HepG2 (cell line): ENCODE measurements around the gene PHF19. TPM values are rescaled to one million over a fixed set of nuclear protein-coding genes. Genes with fewer than 3 reads are reported as not detected.

Source experiments
- ATAC-seq: fragments of 200-7000 bp; cut with Tn5 transposase; 3 replicates; pipeline ENCODE4 v1.9.1; 2020; ENCODE audit warnings: mild to moderate bottlenecking, moderate library complexity
- BruUV-seq: library from RNA; stranded (reverse); fragments of 400-500 nt; replicated peaks from 2 replicates; lab custom pipeline; 2021; lab: Mats Ljungman, UMichigan
- CTCF ChIA-PET: fragments of 300-600 bp; formaldehyde crosslinking; extraction: SDS; loops from one replicate; lab custom pipeline; 2021; ENCODE audit warnings: low total read pairs, inconsistent platforms, low intra/inter-chr PET ratio; lab: Yijun Ruan, JAX
- POLR2A ChIA-PET: fragments of 350-600 bp; sonication (Branson Sonifier 250); formaldehyde crosslinking; loops from one replicate; lab custom pipeline; 2020; ENCODE audit warnings: antibody characterized with exemption, inconsistent platforms; lab: Yijun Ruan, JAX
- DNase-seq: peaks from one replicate; pipeline ENCODE4 v3.0.0-alpha.2; 2015; ENCODE audit warnings: low spot score
- FAIRE-seq: peaks from 3 replicates; lab custom pipeline; 2011; peaks lifted over from hg19 to GRCh38; lab: Jason Lieb, UNC
- H2AFZ ChIP-seq: one replicate; pipeline ENCODE4 v1.6.1; 2011; ENCODE audit warnings: low read length, inconsistent platforms
- H3K27ac ChIP-seq: fragments of 300-600 bp; 3 replicates; pipeline ENCODE4 v1.8.0; 2011; ENCODE audit warnings: mixed run types, mild to moderate bottlenecking, mixed read lengths, low read length, inconsistent platforms; ENCODE audit not compliant: insufficient read depth; ENCODE audit errors: extremely low read length
- H3K27me3 ChIP-seq, 2 experiments: fragments of 200-600 bp in 1 of 2; 2 replicates in 1 of 2; 3 replicates in 1 of 2; pipeline versions ENCODE4 v1.6.0 to v1.8.0; 2011; ENCODE audit warnings: low read length in 2 of 2, mild to moderate bottlenecking in 2 of 2, moderate library complexity in 2 of 2, inconsistent platforms in 1 of 2; ENCODE audit not compliant: insufficient read depth in 2 of 2, control insufficient read depth in 1 of 2
- H3K36me3 ChIP-seq, 2 experiments: fragments of 200-600 bp in 1 of 2; replicated peaks in 1 of 2; 2 replicates in 1 of 2; 3 replicates in 1 of 2; pipeline versions ENCODE4 v1.5.1 to v1.8.0; 2011; ENCODE audit warnings: low read length in 2 of 2, inconsistent platforms in 1 of 2; ENCODE audit not compliant: insufficient read depth in 2 of 2, control insufficient read depth in 1 of 2
- H3K4me1 ChIP-seq: 2 replicates; pipeline ENCODE4 v1.5.1; 2012; ENCODE audit warnings: low read length, inconsistent platforms; ENCODE audit not compliant: insufficient read depth
- H3K4me2 ChIP-seq: 2 replicates; pipeline ENCODE4 v1.6.0; 2011; ENCODE audit warnings: low read depth, low read length, inconsistent platforms
- H3K4me3 ChIP-seq, 3 experiments: fragments of 200-600 bp in 1 of 3; sonication (generic), shearing (Covaris generic) in 1 of 3; replicated peaks in 1 of 3; 2 replicates each; pipeline ENCODE4 v1.5.1; 2011 to 2016; ENCODE audit warnings: low read length in 3 of 3, inconsistent platforms in 2 of 3, low read depth in 2 of 3, mild to moderate bottlenecking in 2 of 3, control low read depth in 1 of 3, mixed read lengths in 1 of 3; ENCODE audit not compliant: insufficient read depth in 1 of 3
- H3K79me2 ChIP-seq: one replicate; pipeline ENCODE4 v1.6.1; 2011; ENCODE audit warnings: low read length, inconsistent platforms; ENCODE audit not compliant: insufficient read depth
- H3K9ac ChIP-seq: 2 replicates; pipeline ENCODE4 v1.6.0; 2011; ENCODE audit warnings: mild to moderate bottlenecking, low read depth, low read length, inconsistent platforms; ENCODE audit not compliant: insufficient read depth
- H3K9me3 ChIP-seq: 2 replicates; pipeline ENCODE4 v1.5.1; 2012; ENCODE audit warnings: mild to moderate bottlenecking, low read length
- H4K20me1 ChIP-seq: 2 replicates; pipeline ENCODE4 v1.6.0; 2011; ENCODE audit warnings: inconsistent platforms, mild to moderate bottlenecking, low read length, moderate library complexity; ENCODE audit not compliant: insufficient read depth
- ATF7-NPFF ChIP-seq: sonication (generic); formaldehyde crosslinking; IDR thresholded peaks from 2 replicates; pipeline ENCODE4 v1.8.1; 2023; ENCODE audit warnings: mild to moderate bottlenecking, low read depth, missing genetic modification reagents, moderate library complexity
- GZF1 ChIP-seq: sonication (generic); formaldehyde crosslinking; IDR thresholded peaks from 2 replicates; pipeline ENCODE4 v1.5.1; 2020; ENCODE audit warnings: mild to moderate bottlenecking, missing genetic modification reagents
- IRF2 ChIP-seq: IDR thresholded peaks from 2 replicates; pipeline ENCODE4 v1.6.1; 2018; ENCODE audit warnings: missing genetic modification reagents, missing compliant biosample characterization
- LBX2 ChIP-seq: sonication (generic); formaldehyde crosslinking; IDR thresholded peaks from 2 replicates; pipeline ENCODE4 v1.5.0; 2020; ENCODE audit warnings: missing genetic modification reagents, mild to moderate bottlenecking, borderline replicate concordance
- NFIB ChIP-seq: sonication (generic); formaldehyde crosslinking; IDR thresholded peaks from 2 replicates; pipeline ENCODE4 v1.9.0; 2021; ENCODE audit warnings: missing genetic modification reagents, mild to moderate bottlenecking, borderline replicate concordance
- NR2F6 ChIP-seq, 2 experiments: IDR thresholded peaks; 2 replicates each; pipeline ENCODE4 v1.6.1; 2016; ENCODE audit warnings: antibody characterized with exemption in 1 of 2, mild to moderate bottlenecking in 1 of 2
- SNRNP70 ChIP-seq: fragments of 200-400 bp; formaldehyde crosslinking; IDR thresholded peaks from 2 replicates; pipeline ENCODE4 v1.6.1; 2017; ENCODE audit warnings: mild to moderate bottlenecking, low read depth, low read length, moderate library complexity
- ZNF10 ChIP-seq: sonication (generic); formaldehyde crosslinking; IDR thresholded peaks from 2 replicates; pipeline ENCODE4 v1.4.0; 2020; ENCODE audit warnings: mild to moderate bottlenecking, low read depth, missing genetic modification reagents, borderline replicate concordance
- ZNF251 ChIP-seq: sonication (generic); formaldehyde crosslinking; IDR thresholded peaks from 2 replicates; pipeline ENCODE4 v1.9.0; 2021; ENCODE audit warnings: mild to moderate bottlenecking, missing genetic modification reagents
- ZNF563 ChIP-seq: sonication (generic); formaldehyde crosslinking; IDR thresholded peaks from 2 replicates; pipeline ENCODE4 v1.8.0; 2022; ENCODE audit warnings: mild to moderate bottlenecking, moderate library complexity, missing genetic modification reagents
- ZNF749 ChIP-seq: sonication (generic); formaldehyde crosslinking; IDR thresholded peaks from 2 replicates; pipeline ENCODE4 v1.8.0; 2022; ENCODE audit warnings: mild to moderate bottlenecking, missing genetic modification reagents, moderate library complexity, borderline replicate concordance
- WGBS: methylation state at CpG from one replicate; pipeline ENCODE4 v1.1.6; 2017; ENCODE audit warnings: low lambda C conversion rate; 5-methylcytosine and 5-hydroxymethylcytosine counted together
- in situ Hi-C: cut with HindIII; loops from 2 replicates; pipeline ENCODE4 v1.10.0; 2017; ENCODE audit warnings: low pct_unique_long_range_greater_than_20kb; ENCODE audit not compliant: extremely low pct_ligation_motif_present
- intact Hi-C: fragments of 100-400 bp; cut with micrococcal nuclease; formaldehyde crosslinking; loops from one replicate; pipeline ENCODE4 v1.10.0; 2022; ENCODE audit not compliant: unreplicated experiment
- polyA plus RNA-seq, 8 experiments: library from polyadenylated mRNA; depleted of rRNA in 3 of 8; stranded (reverse) in 7 of 8; unstranded in 1 of 8; fragments of >200 nt; fragmentation: Illumina TruSeq in 4 of 8; extraction: Trizol in 4 of 8; gene quantifications; 2 replicates each; pipeline versions ENCODE4 v1.2.1 to v1.2.3, GENCODE V29; 2011 to 2016; ENCODE audit warnings: low read depth in 4 of 8, missing spikeins in 1 of 8, mixed read lengths in 1 of 8; ENCODE audit not compliant: insufficient read depth in 1 of 8
- total RNA-seq, 5 experiments: library from RNA; depleted of rRNA; stranded (reverse); fragments of >200 nt; fragmentation: Illumina TruSeq; extraction: Trizol; gene quantifications; 2 replicates each; pipeline ENCODE4 v1.2.3, GENCODE V29; 2016; ENCODE audit warnings: low read depth in 1 of 5
- TF ChIP-seq, protein P1 (sequence below): sonication (generic); formaldehyde crosslinking; conservative IDR thresholded peaks from 2 replicates; pipeline ENCODE4 v1.8.0; 2022; ENCODE audit warnings: missing genetic modification reagents

PHF19 gene
- total and polyA plus RNA-seq, 2 of the 13 experiments (the other 11 are each of a cell fraction or from before 2014, with no cell fraction given), result 29.7 to 41.3 TPM

DNA sequence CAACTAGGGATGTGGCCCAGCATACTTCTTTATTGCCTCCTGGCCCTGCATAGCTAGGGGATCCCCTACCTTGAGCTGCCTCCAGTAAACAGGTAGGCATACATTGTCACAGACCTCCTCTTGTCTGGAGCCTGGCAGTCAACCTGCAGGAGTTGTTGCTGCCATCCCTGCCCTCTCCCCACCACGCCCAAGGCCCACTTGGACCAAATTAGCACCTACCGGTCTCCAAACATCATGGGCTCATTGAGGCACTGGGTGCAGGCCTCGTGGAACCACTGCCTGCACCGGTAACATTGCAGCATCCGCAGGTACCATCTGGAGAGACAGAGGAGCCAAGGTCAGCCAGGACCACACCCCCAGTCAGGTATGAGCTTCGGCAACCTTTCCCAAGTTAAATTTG is 10.3 kb downstream of the PHF19 start:
- 100% methylated on average over 2 of the region's 6 CpGs for WGBS
- Histone ChIP-seq H3K9me3 (no peaks in the 10 kb centered on the region), H3K27me3 (no peaks in the 10 kb centered on the region), H3K4me3 (no peak overlapping the region), H3K4me2 (no peak overlapping the region), H2AFZ (no peak overlapping the region), H3K4me1 (no peaks in the 10 kb centered on the region), H3K36me3 (peaks cover 27 to 68% of the 10 kb centered on the region in 2 experiments), H4K20me1 (no peaks in the 10 kb centered on the region), H3K9ac (no peak overlapping the region), H3K79me2 (no peaks in the 10 kb centered on the region), H3K27ac (no peak overlapping the region)
- BruUV-seq, result no TSS peak
- ATAC-seq (no peak), DNase-seq (no peak), FAIRE-seq (no peak)
- POLR2A ChIA-PET, result no interaction called here
- in situ Hi-C loops, result no loop called here
- intact Hi-C loops, result no loop called here
- CTCF ChIA-PET, result no interaction called here
- TF ChIP-seq LBX2, result no peak
- TF ChIP-seq, protein P1, sequence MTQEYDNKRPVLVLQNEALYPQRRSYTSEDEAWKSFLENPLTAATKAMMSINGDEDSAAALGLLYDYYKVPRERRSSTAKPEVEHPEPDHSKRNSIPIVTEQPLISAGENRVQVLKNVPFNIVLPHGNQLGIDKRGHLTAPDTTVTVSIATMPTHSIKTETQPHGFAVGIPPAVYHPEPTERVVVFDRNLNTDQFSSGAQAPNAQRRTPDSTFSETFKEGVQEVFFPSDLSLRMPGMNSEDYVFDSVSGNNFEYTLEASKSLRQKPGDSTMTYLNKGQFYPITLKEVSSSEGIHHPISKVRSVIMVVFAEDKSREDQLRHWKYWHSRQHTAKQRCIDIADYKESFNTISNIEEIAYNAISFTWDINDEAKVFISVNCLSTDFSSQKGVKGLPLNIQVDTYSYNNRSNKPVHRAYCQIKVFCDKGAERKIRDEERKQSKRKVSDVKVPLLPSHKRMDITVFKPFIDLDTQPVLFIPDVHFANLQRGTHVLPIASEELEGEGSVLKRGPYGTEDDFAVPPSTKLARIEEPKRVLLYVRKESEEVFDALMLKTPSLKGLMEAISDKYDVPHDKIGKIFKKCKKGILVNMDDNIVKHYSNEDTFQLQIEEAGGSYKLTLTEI, result no peak
- TF ChIP-seq IRF2 (CRISPR knock-in tag), result no peak
- TF ChIP-seq NFIB (CRISPR knock-in tag), result no peak
- TF ChIP-seq GZF1 (CRISPR knock-in tag), result no peak
- TF ChIP-seq ZNF563 (CRISPR knock-in tag), result no peak
- TF ChIP-seq ZNF749, result no peak
- TF ChIP-seq ZNF10 (CRISPR knock-in tag), result no peak
- TF ChIP-seq ZNF251, result no peak
- no peak for TF ChIP-seq ATF7-NPFF (CRISPR knock-in tag)
- no peak for TF ChIP-seq NR2F6 (IDR thresholded peaks at IDR 0.05)
- TF ChIP-seq NR2F6 (CRISPR knock-in tag; IDR thresholded peaks at IDR 0.05), result no peak
- no peak for TF ChIP-seq SNRNP70
